Measurements from ENCODE around the gene CHRNB4. TPM values are rescaled to one million over a fixed set of nuclear protein-coding genes. Genes with fewer than 3 reads are reported as not detected.

Gene CHRNB4
- total RNA-seq, 1 donor from 2014 or later: not detected

- no peak overlapping the region for H3K27ac ChIP-seq
- TF ChIP-seq CTCF (IDR thresholded peaks at IDR 0.05): no peak
- no peaks in the 10 kb centered on the region for H3K36me3 ChIP-seq
- H3K4me3 ChIP-seq: no peak overlapping the region
- intact Hi-C loops (cut with DNase I): no loop called here
- DNase-seq (ENCODE audit: low spot score in 2 of 2): no peak
- no peaks in the 10 kb centered on the region for H3K9me3 ChIP-seq
- peaks cover 8% of the 10 kb centered on the region in 2 donors for H3K4me1 ChIP-seq
- H3K27me3 ChIP-seq: peaks cover 2% of the 10 kb centered on the region
Measured at GRCh38 chr15:78641749-78642275, 802 bp upstream of the CHRNB4 start.

DNA sequence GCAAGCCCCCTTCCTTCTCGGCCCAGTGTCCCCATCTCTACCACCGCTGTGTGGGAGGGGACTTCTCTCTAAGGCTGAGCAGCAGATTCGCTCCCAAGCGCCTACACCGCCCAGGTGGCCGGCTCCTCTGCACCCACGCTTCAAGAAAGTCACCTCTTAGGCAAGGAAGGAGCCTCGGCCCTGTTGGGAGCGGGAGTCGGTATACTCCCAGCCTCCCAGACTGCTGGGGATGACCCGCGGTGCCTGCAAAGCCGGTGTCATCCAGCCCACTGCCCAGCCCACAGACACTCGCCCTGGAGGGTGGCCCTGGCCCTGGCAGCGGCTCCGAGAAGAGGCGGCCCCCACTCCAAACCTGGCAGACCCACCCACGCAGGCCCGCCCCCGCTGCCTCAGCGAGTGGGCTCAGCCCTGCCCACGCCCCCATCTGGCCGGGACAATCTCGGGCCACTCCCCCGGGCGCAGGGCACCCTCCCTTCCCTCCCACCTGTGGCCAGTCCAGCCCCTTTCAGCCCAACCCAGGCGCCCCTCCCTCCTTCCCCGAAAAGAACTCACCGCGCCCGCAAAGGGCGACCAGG is 396 bp downstream of the CHRNB4 start:
- Histone ChIP-seq H3K4me3 (peak overlapping the region; percentile 54 to 62), H3K9me3 (no peaks in the 10 kb centered on the region), H3K4me1 (peaks cover 8% of the 10 kb centered on the region in 2 donors), H3K36me3 (no peaks in the 10 kb centered on the region), H3K27me3 (peaks cover 2% of the 10 kb centered on the region), H3K27ac (no peak overlapping the region)
- no peak for TF ChIP-seq CTCF (IDR thresholded peaks at IDR 0.05)
- intact Hi-C loops (cut with DNase I): no loop called here
- DNase-seq (ENCODE audit: low spot score in 2 of 2): no peak

- no peak overlapping the region for H3K27ac ChIP-seq
- no peak overlapping the region for H3K4me3 ChIP-seq
- peaks cover 0 to 3% of the 10 kb centered on the region in 2 donors for H3K9me3 ChIP-seq
- intact Hi-C loops (cut with DNase I): no loop called here
- H3K36me3 ChIP-seq: no peaks in the 10 kb centered on the region
- H3K27me3 ChIP-seq: peaks cover 2% of the 10 kb centered on the region
- no peak for DNase-seq (ENCODE audit: low spot score in 2 of 2)
- TF ChIP-seq CTCF (IDR thresholded peaks at IDR 0.05): peak; percentile 32 to 52 (median 35)
- H3K4me1 ChIP-seq: peaks cover 8% of the 10 kb centered on the region in 2 donors
Measured at GRCh38 chr15:78638658-78639314, 2.2 kb downstream of the CHRNB4 start.

GRCh38 chr15:78637776-78638435 is 3.1 kb downstream of the CHRNB4 start:
- no peak for DNase-seq (ENCODE audit: low spot score in 2 of 2)
- peaks cover 0 to 5% of the 10 kb centered on the region in 2 donors for H3K9me3 ChIP-seq

DNA sequence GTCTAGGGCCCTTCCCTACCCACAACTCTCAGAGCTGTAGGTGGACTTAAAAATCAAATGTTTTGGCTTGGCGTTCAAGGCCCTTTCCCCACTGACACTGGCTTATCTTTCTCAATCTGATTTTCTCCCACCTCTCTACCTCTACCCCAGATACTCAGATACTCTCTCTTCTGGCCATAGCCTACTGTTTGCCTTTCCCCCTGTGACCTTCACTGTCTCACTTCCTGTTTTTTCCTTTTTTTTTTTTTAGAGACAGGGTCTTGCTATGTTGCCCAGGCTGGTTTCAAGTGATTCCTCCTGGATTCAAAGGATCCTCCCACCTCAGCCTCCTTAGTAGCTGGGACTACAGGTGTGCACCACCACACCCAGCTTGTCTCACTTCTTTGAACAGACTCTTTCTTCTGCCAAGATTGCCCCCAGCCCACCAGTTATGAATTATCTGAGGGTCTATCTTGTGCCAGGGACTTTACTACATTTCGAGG is 4.6 kb downstream of the CHRNB4 start:
- Histone ChIP-seq H3K27me3 (peaks cover 2% of the 10 kb centered on the region), H3K4me3 (no peak overlapping the region), H3K27ac (no peak overlapping the region), H3K9me3 (peaks cover 0 to 5% of the 10 kb centered on the region in 2 donors), H3K36me3 (no peaks in the 10 kb centered on the region), H3K4me1 (peaks cover 8% of the 10 kb centered on the region in 2 donors)
- no peak for TF ChIP-seq CTCF (IDR thresholded peaks at IDR 0.05)
- intact Hi-C loops (cut with DNase I): no loop called here
- DNase-seq (ENCODE audit: low spot score in 2 of 2): no peak

More at GRCh38 chr15:78637776-78638435, 3.1 kb downstream of the CHRNB4 start:
- H3K4me1 ChIP-seq: peaks cover 8% of the 10 kb centered on the region in 2 donors
- TF ChIP-seq CTCF (IDR thresholded peaks at IDR 0.05): no peak
- no peaks in the 10 kb centered on the region for H3K36me3 ChIP-seq
- H3K27me3 ChIP-seq: peaks cover 2% of the 10 kb centered on the region
- H3K4me3 ChIP-seq: no peak overlapping the region
- intact Hi-C loops (cut with DNase I): no loop called here
- H3K27ac ChIP-seq: no peak overlapping the region

Measured in ascending aorta (tissue), 2 donors.